T-helper 1 cell treated with Interleukin-12 subunit alpha and Interleukin-12 subunit beta and Interleukin-4 antibody, amounts not matched to agents 30 μg/mL and 1 μg/mL, for 36 hours (primary cell): ENCODE results near the gene PUS7.
"Not testable (repeated sequence)": the region's sequence is repeated elsewhere in the genome, so short reads cannot be mapped to it uniquely, and the experiment has no call there.

ENCODE experiments used
- H3K27ac Mint-ChIP-seq: one replicate; pipeline ENCODE4 v1.8.0; 2021; ENCODE audit warnings: mild to moderate bottlenecking, mixed read lengths
- H3K27me3 Mint-ChIP-seq: one replicate; pipeline ENCODE4 v1.8.0; 2021; ENCODE audit warnings: low read depth, mixed read lengths
- H3K36me3 Mint-ChIP-seq: one replicate; pipeline ENCODE4 v1.8.0; 2021; ENCODE audit warnings: low read depth, mixed read lengths
- H3K4me1 Mint-ChIP-seq: one replicate; pipeline ENCODE4 v1.8.0; 2021; ENCODE audit warnings: low read depth, mixed read lengths
- H3K4me3 Mint-ChIP-seq: one replicate; pipeline ENCODE4 v1.8.0; 2021; ENCODE audit warnings: mild to moderate bottlenecking, moderate library complexity, mixed read lengths
- H3K9me3 Mint-ChIP-seq: one replicate; pipeline ENCODE4 v1.8.0; 2021; ENCODE audit warnings: mixed read lengths

The PUS7 gene

GRCh38 chr7:105474045-105474444 is 48.0 kb downstream of the PUS7 start:
- no peak overlapping the region for H3K4me3 Mint-ChIP-seq
- peaks cover 6% of the 10 kb centered on the region for H3K36me3 Mint-ChIP-seq
- H3K27ac Mint-ChIP-seq = no peak overlapping the region
- H3K27me3 Mint-ChIP-seq = no peaks in the 10 kb centered on the region
- H3K9me3 Mint-ChIP-seq = no peaks in the 10 kb centered on the region
- H3K4me1 Mint-ChIP-seq = no peaks in the 10 kb centered on the region

- Mint-ChIP-seq H3K9me3 (no peaks in the 10 kb centered on the region), H3K27me3 (no peaks in the 10 kb centered on the region), H3K4me1 (no peaks in the 10 kb centered on the region), H3K36me3 (peaks cover 4% of the 10 kb centered on the region), H3K27ac (no peak overlapping the region), H3K4me3 (no peak overlapping the region)
These were observed 48.9 kb downstream of the PUS7 start for GRCh38 chr7:105473163-105473562.

GRCh38 chr7:105470846-105471245 is 51.2 kb downstream of the PUS7 start:
- Mint-ChIP-seq H3K4me1 (no peaks in the 10 kb centered on the region), H3K36me3 (peaks cover 2% of the 10 kb centered on the region), H3K27ac (no peak overlapping the region)

GRCh38 chr7:105470090-105470489 is 52.0 kb downstream of the PUS7 start:
- peaks cover 2% of the 10 kb centered on the region for H3K36me3 Mint-ChIP-seq
- no peaks in the 10 kb centered on the region for H3K9me3 Mint-ChIP-seq
- no peaks in the 10 kb centered on the region for H3K27me3 Mint-ChIP-seq
- no peak overlapping the region for H3K4me3 Mint-ChIP-seq
- H3K4me1 Mint-ChIP-seq = no peaks in the 10 kb centered on the region
- H3K27ac Mint-ChIP-seq = no peak overlapping the region

More at GRCh38 chr7:105470846-105471245, 51.2 kb downstream of the PUS7 start:
- Mint-ChIP-seq H3K27me3 (no peaks in the 10 kb centered on the region), H3K9me3 (no peaks in the 10 kb centered on the region), H3K4me3 (no peak overlapping the region)

GRCh38 chr7:105462765-105463420 is 59.2 kb downstream of the PUS7 start:
- no peaks in the 10 kb centered on the region for H3K4me1 Mint-ChIP-seq
- no peaks in the 10 kb centered on the region for H3K9me3 Mint-ChIP-seq
- H3K27ac Mint-ChIP-seq = no peak overlapping the region
- H3K4me3 Mint-ChIP-seq = no peak overlapping the region
- H3K27me3 Mint-ChIP-seq = no peaks in the 10 kb centered on the region
- H3K36me3 Mint-ChIP-seq = peaks cover 8% of the 10 kb centered on the region

GRCh38 chr7:105461518-105461917 is 60.6 kb downstream of the PUS7 start:
- Mint-ChIP-seq H3K27me3 (no peaks in the 10 kb centered on the region), H3K27ac (no peak overlapping the region), H3K9me3 (no peaks in the 10 kb centered on the region), H3K4me1 (no peaks in the 10 kb centered on the region), H3K36me3 (peaks cover 8% of the 10 kb centered on the region), H3K4me3 (no peak overlapping the region)

- no peaks in the 10 kb centered on the region for H3K27me3 Mint-ChIP-seq
- H3K36me3 Mint-ChIP-seq = peaks cover 7% of the 10 kb centered on the region
- H3K4me3 Mint-ChIP-seq = no peak overlapping the region
- peaks cover 3% of the 10 kb centered on the region for H3K4me1 Mint-ChIP-seq
- no peak overlapping the region for H3K27ac Mint-ChIP-seq
- no peaks in the 10 kb centered on the region for H3K9me3 Mint-ChIP-seq
These were observed 64.3 kb downstream of the PUS7 start for GRCh38 chr7:105457619-105458225.

GRCh38 chr7:105454921-105455320 is 67.2 kb downstream of the PUS7 start:
- Mint-ChIP-seq H3K9me3 (no peaks in the 10 kb centered on the region), H3K36me3 (peaks cover 3% of the 10 kb centered on the region), H3K4me1 (peaks cover 3% of the 10 kb centered on the region), H3K27ac (no peak overlapping the region), H3K27me3 (no peaks in the 10 kb centered on the region), H3K4me3 (no peak overlapping the region)

- H3K9me3 Mint-ChIP-seq = no peaks in the 10 kb centered on the region
- no peak overlapping the region for H3K27ac Mint-ChIP-seq
- no peak overlapping the region for H3K4me3 Mint-ChIP-seq
- H3K27me3 Mint-ChIP-seq = no peaks in the 10 kb centered on the region
- peaks cover 3% of the 10 kb centered on the region for H3K36me3 Mint-ChIP-seq
- H3K4me1 Mint-ChIP-seq = peaks cover 3% of the 10 kb centered on the region
These were observed 67.8 kb downstream of the PUS7 start for GRCh38 chr7:105454095-105454747.

GRCh38 chr7:105452085-105452484 is 70.0 kb downstream of the PUS7 start:
- Mint-ChIP-seq H3K4me3 (no peak overlapping the region), H3K9me3 (no peaks in the 10 kb centered on the region), H3K4me1 (peaks cover 13% of the 10 kb centered on the region)

GRCh38 chr7:105450870-105451269 is 71.2 kb downstream of the PUS7 start:
- not testable (repeated sequence) for H3K36me3 Mint-ChIP-seq, H3K9me3 Mint-ChIP-seq, H3K27ac Mint-ChIP-seq, H3K4me3 Mint-ChIP-seq, H3K27me3 Mint-ChIP-seq
- H3K4me1 Mint-ChIP-seq = peaks cover 13% of the 10 kb centered on the region

More at GRCh38 chr7:105452085-105452484, 70.0 kb downstream of the PUS7 start:
- Mint-ChIP-seq H3K27ac (no peak overlapping the region), H3K36me3 (peaks cover 1% of the 10 kb centered on the region), H3K27me3 (no peaks in the 10 kb centered on the region)

GRCh38 chr7:105450177-105450861 is 71.8 kb downstream of the PUS7 start:
- H3K36me3 Mint-ChIP-seq = peaks cover 1% of the 10 kb centered on the region
- H3K4me3 Mint-ChIP-seq = no peak overlapping the region
- H3K9me3 Mint-ChIP-seq = no peaks in the 10 kb centered on the region
- H3K27ac Mint-ChIP-seq = no peak overlapping the region
- no peaks in the 10 kb centered on the region for H3K27me3 Mint-ChIP-seq
- H3K4me1 Mint-ChIP-seq = peaks cover 13% of the 10 kb centered on the region

GRCh38 chr7:105448181-105448580 is 73.9 kb downstream of the PUS7 start:
- Mint-ChIP-seq H3K27me3 (no peaks in the 10 kb centered on the region), H3K36me3 (peaks cover 1% of the 10 kb centered on the region), H3K27ac (peak overlapping the region; percentile 72), H3K9me3 (no peaks in the 10 kb centered on the region), H3K4me3 (peak overlapping the region; percentile 30), H3K4me1 (peaks cover 13% of the 10 kb centered on the region)

GRCh38 chr7:105444342-105444987 is 77.6 kb downstream of the PUS7 start:
- H3K27me3 Mint-ChIP-seq = no peaks in the 10 kb centered on the region
- H3K36me3 Mint-ChIP-seq = peaks cover 1% of the 10 kb centered on the region
- no peaks in the 10 kb centered on the region for H3K9me3 Mint-ChIP-seq
- peaks cover 10% of the 10 kb centered on the region for H3K4me1 Mint-ChIP-seq
- no peak overlapping the region for H3K27ac Mint-ChIP-seq
- H3K4me3 Mint-ChIP-seq = no peak overlapping the region
